HepG2 (cell line): ENCODE results near the gene PC.

Experiments used
- AFF4 ChIP-seq: sonication (generic); formaldehyde crosslinking; IDR thresholded peaks from 2 replicates; pipeline ENCODE4 v1.4.0; 2020; ENCODE audit warnings: missing genetic modification reagents
- CTCF ChIP-seq: sonication (generic); formaldehyde crosslinking; IDR thresholded peaks from 2 replicates; pipeline ENCODE4 v1.5.0; 2020; ENCODE audit warnings: mild to moderate bottlenecking, missing genetic modification reagents, moderate library complexity
- EP300 ChIP-seq, 3 experiments: sonication (generic) in 1 of 3; formaldehyde crosslinking in 1 of 3; IDR thresholded peaks; 2 replicates each; pipeline versions ENCODE4 v1.5.1 to v1.6.1; 2011 to 2020; ENCODE audit warnings: low read depth in 2 of 3, low read length in 2 of 3, borderline replicate concordance in 1 of 3, improper control_type of control experiment in 1 of 3, mild to moderate bottlenecking in 1 of 3, missing genetic modification reagents in 1 of 3, moderate library complexity in 1 of 3
- EZH2 ChIP-seq: conservative IDR thresholded peaks from 2 replicates; pipeline ENCODE4 v1.6.1; 2012; ENCODE audit warnings: mild to moderate bottlenecking, low read depth, low read length, moderate library complexity
- JUNB ChIP-seq: sonication (generic); formaldehyde crosslinking; IDR thresholded peaks from 2 replicates; pipeline ENCODE4 v1.8.0; 2022; ENCODE audit warnings: missing genetic modification reagents, mild to moderate bottlenecking, borderline replicate concordance
- POLR2AphosphoS5 ChIP-seq: IDR thresholded peaks from 2 replicates; pipeline ENCODE4 v1.6.1; 2012; ENCODE audit warnings: low read depth, low read length
- TRIM22 ChIP-seq: fragments of 450-650 bp; IDR thresholded peaks from 2 replicates; pipeline ENCODE4 v1.6.1; 2017
- ZNF883 ChIP-seq: sonication (generic); formaldehyde crosslinking; IDR thresholded peaks from 2 replicates; pipeline ENCODE4 v1.5.1; 2020; ENCODE audit warnings: mild to moderate bottlenecking, missing genetic modification reagents; ENCODE audit errors: not compliant biosample characterization

GRCh38 chr11:67001332-67001731, 43.1 kb upstream of the PC start:
- no peak for TF ChIP-seq ZNF883 (CRISPR knock-in tag)
- TF ChIP-seq CTCF (CRISPR knock-in tag), result no peak
- TF ChIP-seq EP300 (IDR thresholded peaks at IDR 0.05; ENCODE audit: low read depth in 2 of 2, low read length in 2 of 2), result no peak
- TF ChIP-seq EP300 (CRISPR knock-in tag; IDR thresholded peaks at IDR 0.05; ENCODE audit: borderline replicate concordance), result no peak
- TF ChIP-seq TRIM22, result no peak
- no peak for TF ChIP-seq POLR2AphosphoS5
- no peak for TF ChIP-seq EZH2
- no peak for TF ChIP-seq AFF4
- TF ChIP-seq JUNB (CRISPR knock-in tag), result no peak
